Upper lobe of left lung (tissue), 6 donors: Measurements from ENCODE around the gene ADGRV1. TPM values are rescaled to one million over a fixed set of nuclear protein-coding genes. Genes with fewer than 3 reads are reported as not detected.

Experiments
- ATAC-seq, 2 donors: fragments of 200-7000 bp; cut with Tn5 transposase; one replicate each; pipeline ENCODE4 v1.9.1; 2022; ENCODE audit warnings: mild to moderate bottlenecking in 2 of 2, moderate library complexity in 2 of 2; ENCODE audit not compliant: low FRiP score in 2 of 2
- DNase-seq, 2 donors: peaks; one replicate each; pipeline ENCODE4 v3.0.0-alpha.2; 2019 to 2020
- H3K27ac ChIP-seq, 4 donors: fragments of 200-600 bp; sonication (generic); one replicate each; pipeline ENCODE4 v1.5.1; 2016 to 2019
- H3K27me3 ChIP-seq, 4 donors: fragments of 200-600 bp; sonication (generic); one replicate each; pipeline ENCODE4 v1.5.1; 2017 to 2019
- H3K36me3 ChIP-seq, 4 donors: fragments of 200-600 bp; sonication (generic); one replicate each; pipeline ENCODE4 v1.5.1; 2016 to 2019
- H3K4me1 ChIP-seq, 4 donors: fragments of 200-600 bp; sonication (generic); one replicate each; pipeline ENCODE4 v1.5.1; 2018 to 2019
- H3K4me3 ChIP-seq, 4 donors: fragments of 200-600 bp; sonication (generic); one replicate each; pipeline ENCODE4 v1.5.1; 2017 to 2019; ENCODE audit warnings: mild to moderate bottlenecking in 2 of 4, moderate library complexity in 1 of 4
- H3K9me3 ChIP-seq, 4 donors: fragments of 200-600 bp; sonication (generic); one replicate each; pipeline ENCODE4 v1.5.1; 2018 to 2019
- EP300 ChIP-seq, 4 donors: sonication (generic); formaldehyde crosslinking; IDR thresholded peaks; one replicate each; pipeline ENCODE4 v1.5.1; 2017; ENCODE audit warnings: antibody characterized with exemption in 4 of 4, control low read depth in 2 of 4
- POLR2A ChIP-seq, 4 donors: fragments of 450-650 bp; IDR thresholded peaks; one replicate each; pipeline ENCODE4 v1.5.1; 2016 to 2017; ENCODE audit warnings: antibody characterized with exemption in 4 of 4, mild to moderate bottlenecking in 2 of 4
- POLR2AphosphoS5 ChIP-seq, 2 donors: sonication (generic); formaldehyde crosslinking; IDR thresholded peaks; one replicate each; pipeline ENCODE4 v1.5.1; 2017; ENCODE audit warnings: antibody characterized with exemption in 2 of 2
- WGBS, 2 donors: methylation state at CpG; one replicate each; pipeline ENCODE4 v1.1.5; 2017 to 2018; 5-methylcytosine and 5-hydroxymethylcytosine counted together
- total RNA-seq, 6 donors: library from RNA; depleted of rRNA in 4 of 6; stranded (reverse); fragments of >200 nt in 4 of 6; gene quantifications; one replicate each; pipeline versions ENCODE4 v1.1.0 to v1.2.1, GENCODE V29; 2016 to 2021
- TF ChIP-seq, protein P1 (sequence below), 6 experiments: fragments of 450-650 bp in 4 of 6; fragments of 200-600 bp in 2 of 6; sonication (generic) in 2 of 6; IDR thresholded peaks; one replicate each; pipeline ENCODE4 v1.5.1; 2016 to 2019; ENCODE audit warnings: antibody characterized with exemption in 6 of 6
- donor health status: DM: no; HTN: no; CAD: no; lungs with moderate emphysema.
- donor health status: DM: no; HTN: yes; CAD: no; lungs with severe emphysema.

Gene ADGRV1
- total RNA-seq, 6 donors from 2014 or later = 22.3 to 129 (median 60.4) TPM

DNA sequence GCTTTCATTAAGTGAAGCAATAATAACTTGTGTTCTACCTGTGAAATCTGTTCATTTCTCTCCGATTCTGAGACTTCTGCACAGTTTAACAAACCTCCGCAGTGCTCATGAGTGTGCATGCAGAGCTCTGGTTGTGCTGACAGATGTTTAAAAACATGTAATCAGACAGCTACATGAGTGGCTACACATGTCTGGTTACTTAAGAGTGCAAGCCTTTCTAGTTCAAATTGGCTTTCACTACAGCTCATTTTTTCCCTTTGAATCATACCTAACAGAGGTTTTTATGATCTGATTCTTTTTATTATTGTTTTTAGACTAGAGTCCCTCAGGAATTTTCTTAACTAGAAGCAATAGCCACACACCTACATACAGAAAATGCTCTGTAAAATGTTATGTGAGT, 514.3 kb downstream of the ADGRV1 start:
- 64 to 67% methylated on average over 2 of the region's 2 CpGs for WGBS, 2 donors
- TF ChIP-seq POLR2AphosphoS5 (IDR thresholded peaks at IDR 0.05) = no peak
- no peak for TF ChIP-seq POLR2A (IDR thresholded peaks at IDR 0.05)
- TF ChIP-seq, protein P1, sequence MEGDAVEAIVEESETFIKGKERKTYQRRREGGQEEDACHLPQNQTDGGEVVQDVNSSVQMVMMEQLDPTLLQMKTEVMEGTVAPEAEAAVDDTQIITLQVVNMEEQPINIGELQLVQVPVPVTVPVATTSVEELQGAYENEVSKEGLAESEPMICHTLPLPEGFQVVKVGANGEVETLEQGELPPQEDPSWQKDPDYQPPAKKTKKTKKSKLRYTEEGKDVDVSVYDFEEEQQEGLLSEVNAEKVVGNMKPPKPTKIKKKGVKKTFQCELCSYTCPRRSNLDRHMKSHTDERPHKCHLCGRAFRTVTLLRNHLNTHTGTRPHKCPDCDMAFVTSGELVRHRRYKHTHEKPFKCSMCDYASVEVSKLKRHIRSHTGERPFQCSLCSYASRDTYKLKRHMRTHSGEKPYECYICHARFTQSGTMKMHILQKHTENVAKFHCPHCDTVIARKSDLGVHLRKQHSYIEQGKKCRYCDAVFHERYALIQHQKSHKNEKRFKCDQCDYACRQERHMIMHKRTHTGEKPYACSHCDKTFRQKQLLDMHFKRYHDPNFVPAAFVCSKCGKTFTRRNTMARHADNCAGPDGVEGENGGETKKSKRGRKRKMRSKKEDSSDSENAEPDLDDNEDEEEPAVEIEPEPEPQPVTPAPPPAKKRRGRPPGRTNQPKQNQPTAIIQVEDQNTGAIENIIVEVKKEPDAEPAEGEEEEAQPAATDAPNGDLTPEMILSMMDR (IDR thresholded peaks at IDR 0.05) = no peak
- no peak for TF ChIP-seq EP300 (IDR thresholded peaks at IDR 0.05)
- no peak overlapping the region for H3K27ac ChIP-seq
- DNase-seq (no peak), ATAC-seq (peak in 1 of 2 donors; percentile 42)
- H3K27me3 ChIP-seq = no peaks in the 10 kb centered on the region
- H3K36me3 ChIP-seq = no peaks in the 10 kb centered on the region
- H3K4me1 ChIP-seq = peaks cover 0 to 8% (median 0%) of the 10 kb centered on the region in 4 donors
- H3K9me3 ChIP-seq = no peaks in the 10 kb centered on the region
- no peak overlapping the region for H3K4me3 ChIP-seq

DNA sequence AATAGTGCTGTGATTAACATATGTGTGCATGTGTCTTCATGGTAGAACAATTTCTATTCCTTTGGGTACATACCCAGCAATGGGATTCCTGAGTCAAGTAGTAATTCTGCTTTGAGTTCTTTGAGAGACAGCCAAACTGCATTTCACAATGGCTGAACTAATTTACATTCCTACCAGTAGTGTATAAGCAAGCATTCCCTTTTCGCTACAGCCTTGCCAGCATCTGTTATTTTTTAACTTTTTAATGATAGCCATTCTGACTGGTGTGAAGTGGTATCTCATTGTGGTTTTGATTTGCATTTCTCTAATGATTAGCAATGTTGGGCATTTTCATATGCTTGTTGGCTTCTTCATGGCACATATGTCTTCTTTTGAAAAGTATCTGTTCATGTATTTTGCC, 516.0 kb downstream of the ADGRV1 start:
- no peaks in the 10 kb centered on the region for H3K36me3 ChIP-seq
- no peaks in the 10 kb centered on the region for H3K27me3 ChIP-seq
- H3K4me3 ChIP-seq = no peak overlapping the region
- ATAC-seq (peak in 1 of 2 donors; percentile 65), DNase-seq (no peak)
- H3K4me1 ChIP-seq = peaks cover 0 to 20% (median 2%) of the 10 kb centered on the region in 4 donors
- WGBS, 2 donors = 79 to 86% methylated on average over 1 of the region's 1 CpG
- TF ChIP-seq, protein P1 (IDR thresholded peaks at IDR 0.05) = peak in 5 of 6 experiments; percentile 14 to 65 (median 36)
- TF ChIP-seq POLR2AphosphoS5 (IDR thresholded peaks at IDR 0.05) = no peak
- TF ChIP-seq EP300 (IDR thresholded peaks at IDR 0.05) = peak in 1 of 4 donors; percentile 81
- no peak for TF ChIP-seq POLR2A (IDR thresholded peaks at IDR 0.05)
- no peak overlapping the region for H3K27ac ChIP-seq
- no peaks in the 10 kb centered on the region for H3K9me3 ChIP-seq

DNA sequence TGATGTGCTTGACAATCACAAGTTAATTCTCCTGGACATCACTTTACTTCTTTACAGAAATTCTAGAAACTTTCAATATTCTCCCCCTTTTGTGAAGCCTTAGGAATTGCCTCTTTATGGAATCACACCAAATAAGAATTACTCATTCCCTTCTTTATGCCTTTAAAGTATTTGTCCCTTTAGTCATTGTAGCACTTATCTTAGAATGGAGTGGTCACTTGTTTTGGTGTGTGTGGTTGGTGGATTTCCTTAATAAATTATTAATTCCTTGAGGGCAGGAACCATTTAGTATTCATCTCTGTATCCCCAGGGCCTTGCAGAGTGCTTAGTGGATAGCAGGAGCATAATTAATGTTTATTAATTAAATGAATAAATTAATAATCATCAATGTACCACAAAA, 517.5 kb downstream of the ADGRV1 start:
- TF ChIP-seq POLR2A (IDR thresholded peaks at IDR 0.05) = no peak
- TF ChIP-seq EP300 (IDR thresholded peaks at IDR 0.05) = peak in 1 of 4 donors; percentile 68
- ATAC-seq (no peak), DNase-seq (no peak)
- Histone ChIP-seq H3K4me1 (peaks cover 0 to 21% (median 2%) of the 10 kb centered on the region in 4 donors), H3K36me3 (no peaks in the 10 kb centered on the region), H3K4me3 (no peak overlapping the region), H3K27ac (no peak overlapping the region), H3K9me3 (no peaks in the 10 kb centered on the region), H3K27me3 (no peaks in the 10 kb centered on the region)

DNA sequence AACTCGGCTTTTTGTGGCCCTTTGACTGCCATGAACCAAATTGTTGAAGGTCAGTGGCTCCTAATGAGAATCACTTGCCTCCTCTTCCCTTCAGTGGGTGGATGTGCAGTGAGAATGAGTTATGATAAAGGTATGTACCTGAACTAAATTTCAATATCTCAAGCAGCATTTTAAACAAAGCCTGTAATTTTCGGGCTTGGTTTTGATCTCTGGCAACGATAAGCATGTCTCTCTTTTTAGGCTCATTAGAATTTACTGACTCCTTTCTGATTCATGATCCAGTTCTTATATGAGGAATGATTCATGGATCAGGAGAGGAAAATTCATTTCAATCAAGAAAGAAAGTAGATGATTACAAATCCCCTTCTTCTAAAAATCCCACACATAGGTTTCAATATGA, 519.0 kb downstream of the ADGRV1 start:
- Histone ChIP-seq H3K4me3 (no peak overlapping the region), H3K4me1 (peaks cover 0 to 21% (median 2%) of the 10 kb centered on the region in 4 donors), H3K27ac (no peak overlapping the region), H3K9me3 (no peaks in the 10 kb centered on the region), H3K36me3 (no peaks in the 10 kb centered on the region), H3K27me3 (no peaks in the 10 kb centered on the region)
- DNase-seq (no peak), ATAC-seq (no peak)
- TF ChIP-seq EP300 (IDR thresholded peaks at IDR 0.05) = no peak
- no peak for TF ChIP-seq POLR2AphosphoS5 (IDR thresholded peaks at IDR 0.05)
- TF ChIP-seq POLR2A (IDR thresholded peaks at IDR 0.05) = no peak
- TF ChIP-seq, protein P1 (IDR thresholded peaks at IDR 0.05) = no peak
- WGBS, 2 donors = 84 to 91% methylated on average over 3 of the region's 3 CpGs

DNA sequence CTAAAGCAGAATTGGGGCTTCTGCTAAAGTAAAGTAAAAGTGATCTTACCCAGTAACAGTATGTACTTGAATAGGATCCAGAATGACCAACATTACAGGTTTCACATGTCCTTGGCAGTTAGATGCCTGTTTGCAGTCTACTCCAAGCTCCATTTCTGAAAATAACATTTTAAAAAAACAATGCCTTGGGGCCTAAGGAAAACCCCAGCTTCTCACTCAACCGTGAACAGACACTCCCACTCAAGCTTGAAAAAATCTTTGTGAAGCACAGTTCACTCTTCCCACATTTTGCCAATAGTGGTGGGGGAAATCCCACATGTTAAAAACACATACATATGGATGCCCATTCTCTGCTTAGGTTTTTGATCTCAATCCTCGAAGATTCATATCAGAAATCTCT, 520.4 kb downstream of the ADGRV1 start:
- Histone ChIP-seq H3K36me3 (no peaks in the 10 kb centered on the region), H3K9me3 (no peaks in the 10 kb centered on the region), H3K27me3 (no peaks in the 10 kb centered on the region), H3K4me1 (peaks cover 0 to 21% (median 2%) of the 10 kb centered on the region in 4 donors), H3K4me3 (no peak overlapping the region), H3K27ac (peak overlapping the region in 2 of 4 donors; percentile 16 to 31)
- WGBS, 2 donors = 33 to 42% methylated on average over 2 of the region's 2 CpGs
- TF ChIP-seq EP300 (IDR thresholded peaks at IDR 0.05) (peak in 1 of 4 donors; percentile 55), POLR2AphosphoS5 (IDR thresholded peaks at IDR 0.05) (no peak), POLR2A (IDR thresholded peaks at IDR 0.05) (no peak)
- TF ChIP-seq, protein P1 (IDR thresholded peaks at IDR 0.05) = no peak
- ATAC-seq (no peak), DNase-seq (no peak)
